Motor neuron (in vitro differentiated cells): ENCODE results near the gene IRF2. TPM values are rescaled to one million over a fixed set of nuclear protein-coding genes. Genes with fewer than 3 reads are reported as not detected.
"Not testable (repeated sequence)": the region's sequence is repeated elsewhere in the genome, so short reads cannot be mapped to it uniquely, and the experiment has no call there.

Experiments
- ATAC-seq, 8 experiments: fragments of 200-7000 bp; cut with Tn5 transposase; replicated peaks in 6 of 8; 2 replicates each; pipeline ENCODE4 v1.8.0; 2021; ENCODE audit warnings: mild to moderate bottlenecking in 8 of 8, moderate library complexity in 8 of 8
- H3K27ac ChIP-seq, 2 donors: fragments of 250-450 bp; sonication (Bioruptor Pico); 2 replicates each; pipeline ENCODE4 v1.9.0; 2021; ENCODE audit warnings: antibody characterized with exemption in 2 of 2, mild to moderate bottlenecking in 2 of 2, moderate library complexity in 1 of 2
- H3K4me1 ChIP-seq, 2 donors: fragments of 250-450 bp; sonication (Bioruptor Pico); replicated peaks in 1 of 2; 2 replicates each; pipeline ENCODE4 v1.6.1; 2021; ENCODE audit warnings: antibody characterized with exemption in 2 of 2, mild to moderate bottlenecking in 2 of 2, moderate library complexity in 1 of 2
- H3K4me3 ChIP-seq, 5 donors: fragments of 250-450 bp; sonication (Bioruptor Pico); 2 replicates each; pipeline ENCODE4 v1.9.0; 2021; ENCODE audit warnings: antibody characterized with exemption in 5 of 5, mild to moderate bottlenecking in 5 of 5, moderate library complexity in 4 of 5
- WGBS, 10 experiments: fragments of 450-650 bp; shearing (Covaris generic); methylation state at CpG; one replicate each; pipeline ENCODE4 v1.0.0; 2022; 5-methylcytosine and 5-hydroxymethylcytosine counted together
- in situ Hi-C, 9 experiments: fragments of 400-800 bp; cut with MboI; loops; one replicate each; pipeline ENCODE4 v1.15.0; 2021; ENCODE audit warnings: low sequenced_read_pairs in 9 of 9, low pct_unique_long_range_greater_than_20kb in 2 of 9; ENCODE audit not compliant: unreplicated experiment in 9 of 9
- total RNA-seq, 8 experiments: library from RNA; unstranded; fragments of 300-600 nt; gene quantifications; 2 replicates each; pipeline versions ENCODE4 v1.2.3 to v1.2.4, GENCODE V29; 2022

IRF2 gene
- total RNA-seq, 8 experiments from 2014 or later: 6.3 to 36.7 (median 15.3) TPM

DNA sequence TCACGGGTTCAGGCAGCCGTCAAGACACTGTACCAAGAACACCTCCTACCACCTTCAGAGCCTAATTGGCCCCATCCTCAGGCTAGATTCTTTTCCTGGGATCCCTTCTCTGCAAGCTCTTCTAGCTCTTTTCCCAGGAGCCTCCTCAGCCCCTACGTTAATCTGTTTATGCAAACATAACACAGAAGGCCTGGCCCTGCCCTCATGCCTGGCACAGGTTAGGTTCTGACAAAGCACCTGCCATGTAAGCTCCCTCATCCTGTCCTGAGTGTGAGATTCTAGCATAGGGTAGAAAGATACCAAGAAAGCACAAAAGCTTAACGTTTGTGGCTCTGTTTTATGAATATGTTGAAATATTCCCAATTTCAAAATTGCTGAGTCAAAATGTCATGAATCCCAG lies 93.6 kb downstream of the IRF2 start:
- no peak for ATAC-seq
- in situ Hi-C loops: no loop called here
- H3K4me1 ChIP-seq: peaks cover 6 to 35% of the 10 kb centered on the region in 2 donors
- H3K27ac ChIP-seq: no peak overlapping the region
- WGBS, 10 experiments: 0 to 77% (median 39%) methylated on average over 1 to 4 of the region's 4 CpGs; no CpG with 5 or more reads in 2 of the 10 experiments
- no peak overlapping the region for H3K4me3 ChIP-seq

DNA sequence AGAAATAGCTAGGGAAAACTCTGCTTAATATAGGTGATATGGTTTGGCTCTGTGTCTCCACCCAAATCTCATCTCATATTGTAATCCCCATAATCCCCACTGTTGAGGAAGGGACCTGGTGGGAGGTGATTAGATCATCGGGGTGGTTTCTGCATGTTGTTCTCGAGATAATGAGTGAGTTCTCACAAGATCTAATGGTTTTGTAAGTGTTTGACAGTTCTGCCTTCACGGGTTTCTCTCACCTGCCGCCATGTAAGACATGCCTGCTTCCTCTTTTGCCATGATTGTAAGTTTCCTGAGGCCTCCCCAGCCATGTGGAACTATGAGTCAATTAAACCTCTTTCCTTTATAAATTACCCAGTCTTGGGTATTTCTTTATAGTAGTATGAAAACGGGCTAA lies 94.1 kb downstream of the IRF2 start:
- ATAC-seq, H3K4me3 ChIP-seq, H3K27ac ChIP-seq, in situ Hi-C loops: not testable (repeated sequence)
- peaks cover 6 to 30% of the 10 kb centered on the region in 2 donors for H3K4me1 ChIP-seq
- 86 to 100% (median 93%) methylated on average over 1 to 4 of the region's 5 CpGs; no CpG with 5 or more reads in 3 of the 10 experiments for WGBS, 10 experiments

DNA sequence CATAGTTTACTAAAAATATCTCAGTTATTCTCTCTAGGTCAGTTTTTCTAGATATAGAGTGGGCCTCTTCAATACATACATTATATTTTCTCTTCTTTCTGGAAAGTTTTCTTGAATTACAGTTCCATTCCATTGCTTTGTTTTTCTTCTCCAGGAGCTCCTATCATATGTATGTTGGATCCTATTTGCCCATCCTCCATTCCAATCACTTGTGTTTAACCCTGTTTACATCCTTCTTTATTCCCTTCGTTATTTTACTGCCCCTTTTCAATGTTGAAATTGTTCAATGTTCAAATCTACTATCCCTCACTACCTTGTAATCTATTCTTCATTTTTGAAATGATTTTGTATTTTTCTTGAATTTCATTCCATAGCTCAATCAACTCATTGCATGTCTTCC lies 97.4 kb downstream of the IRF2 start:
- Histone ChIP-seq H3K4me1 (peaks cover 0 to under 1% of the 10 kb centered on the region in 2 donors), H3K4me3 (no peak overlapping the region), H3K27ac (no peak overlapping the region)
- ATAC-seq: no peak
- WGBS, 10 experiments: 43 to 100% (median 76%) methylated on average over 1 of the region's 1 CpG; no CpG with 5 or more reads in 1 of the 10 experiments
- in situ Hi-C loops: no loop called here

DNA sequence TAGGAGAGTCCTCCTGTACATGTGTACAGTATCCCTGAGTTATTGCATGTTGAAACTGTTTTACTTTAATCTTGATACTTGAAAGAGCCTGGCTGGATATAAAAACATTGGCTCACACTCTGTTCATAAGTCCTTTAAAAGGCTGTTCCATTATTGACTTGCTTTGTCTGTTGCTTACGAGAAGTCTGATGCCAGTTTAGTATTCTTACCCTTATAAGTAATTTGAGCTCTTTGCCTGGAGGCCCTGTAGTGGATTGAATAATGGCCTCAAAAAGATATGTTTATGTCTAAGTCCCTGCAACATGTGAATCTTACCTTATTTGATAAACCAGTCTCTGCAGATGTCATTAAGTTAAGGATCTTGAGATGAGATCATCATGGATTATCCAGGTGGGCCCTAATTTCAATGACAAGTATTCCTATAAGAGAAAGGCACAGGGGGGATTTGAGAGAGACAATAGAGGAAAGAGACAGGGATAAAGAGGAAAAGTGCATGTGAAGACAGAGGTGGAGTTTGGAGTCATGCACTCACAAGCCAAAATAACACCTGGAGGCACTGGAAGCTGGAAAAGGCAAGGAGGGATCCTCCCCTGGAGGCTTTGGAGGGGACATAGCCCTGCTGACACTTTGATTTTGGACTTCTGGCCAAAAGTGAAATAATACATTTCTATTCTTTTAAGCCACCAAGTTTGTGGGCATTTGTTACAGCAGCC lies 98.1 kb downstream of the IRF2 start:
- WGBS, 10 experiments: 75 to 100% (median 100%) methylated on average over 1 of the region's 1 CpG; no CpG with 5 or more reads in 3 of the 10 experiments
- Histone ChIP-seq H3K4me3 (no peak overlapping the region), H3K4me1 (peaks cover 0 to 1% of the 10 kb centered on the region in 2 donors), H3K27ac (no peak overlapping the region)
- in situ Hi-C loops: no loop called here
- ATAC-seq: peak in 3 of 8 experiments; percentile 52 to 84 (median 78)

DNA sequence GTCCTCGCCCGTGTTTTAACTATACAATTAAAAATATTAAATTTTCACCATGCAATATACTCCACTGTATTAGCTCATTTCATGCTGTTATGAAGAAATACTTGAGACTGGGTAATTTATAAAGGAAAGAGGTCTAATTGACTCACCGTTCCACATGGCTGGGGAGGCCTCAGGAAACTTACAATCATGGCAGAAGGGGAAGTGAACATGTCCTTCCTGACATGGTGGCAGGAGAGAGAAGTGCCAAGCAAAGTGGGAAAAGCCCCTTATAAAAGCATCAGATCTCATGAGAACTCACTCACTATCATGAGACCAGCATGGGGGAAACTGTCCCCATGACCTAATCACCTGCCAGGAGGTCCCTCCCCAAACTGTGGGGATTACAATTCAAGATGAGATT lies 98.7 kb downstream of the IRF2 start:
- H3K4me1 ChIP-seq, ATAC-seq, H3K27ac ChIP-seq, in situ Hi-C loops, H3K4me3 ChIP-seq: not testable (repeated sequence)
- 78 to 100% (median 97%) methylated on average over 1 to 3 of the region's 3 CpGs; no CpG with 5 or more reads in 1 of the 10 experiments for WGBS, 10 experiments

DNA sequence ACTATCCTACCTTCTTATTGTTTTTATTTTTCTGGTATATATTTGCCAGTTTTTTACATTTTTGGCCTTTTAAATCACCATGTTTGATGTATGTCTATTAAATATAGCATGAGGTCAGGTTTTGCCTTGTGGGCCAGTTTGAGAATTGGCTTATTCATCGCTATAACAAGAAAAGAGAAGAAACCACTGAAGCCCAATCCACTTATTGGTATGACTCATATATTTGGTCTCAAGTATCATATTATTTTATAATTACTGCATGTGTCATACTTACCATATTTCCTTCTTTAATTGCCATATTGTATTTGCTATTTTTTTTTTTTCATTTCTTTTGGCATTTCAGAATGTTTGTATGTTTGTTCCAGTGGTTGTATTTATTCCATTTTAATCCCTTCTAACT lies 99.3 kb downstream of the IRF2 start:
- H3K4me1 ChIP-seq: peaks cover 0 to 3% of the 10 kb centered on the region in 2 donors
- WGBS, 10 experiments: 59 to 100% (median 100%) methylated on average over 1 of the region's 1 CpG
- in situ Hi-C loops: no loop called here
- H3K4me3 ChIP-seq: no peak overlapping the region
- no peak for ATAC-seq
- H3K27ac ChIP-seq: no peak overlapping the region

DNA sequence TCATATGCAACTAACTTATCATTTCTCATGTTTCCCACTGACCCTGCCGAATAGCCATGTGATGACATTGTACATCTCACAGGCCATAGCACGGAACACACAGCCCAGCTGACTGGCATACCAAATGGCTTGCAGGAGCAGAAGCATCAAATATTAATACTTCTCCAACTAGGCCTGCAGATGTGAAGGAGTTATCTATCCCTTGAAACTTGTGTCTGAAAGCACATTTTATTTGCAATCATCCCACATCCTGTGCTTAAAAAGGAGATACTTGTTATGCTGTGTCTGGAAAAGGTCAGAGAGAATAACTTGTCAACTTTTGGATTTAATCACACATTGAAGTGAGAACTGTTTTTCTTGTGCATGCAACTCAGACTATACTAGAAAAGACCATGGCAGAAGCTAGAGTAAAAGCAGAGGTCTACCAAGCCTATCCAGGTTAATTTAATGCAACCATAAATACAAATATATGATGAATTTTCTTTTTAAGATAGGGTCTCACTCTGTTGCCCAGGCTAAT lies 100.4 kb downstream of the IRF2 start:
- 64 to 100% (median 94%) methylated on average over 1 to 2 of the region's 2 CpGs; no CpG with 5 or more reads in 2 of the 10 experiments for WGBS, 10 experiments
- ATAC-seq: no peak
- Histone ChIP-seq H3K4me3 (no peak overlapping the region), H3K27ac (no peak overlapping the region), H3K4me1 (peaks cover 0 to 3% of the 10 kb centered on the region in 2 donors)
- in situ Hi-C loops: no loop called here

DNA sequence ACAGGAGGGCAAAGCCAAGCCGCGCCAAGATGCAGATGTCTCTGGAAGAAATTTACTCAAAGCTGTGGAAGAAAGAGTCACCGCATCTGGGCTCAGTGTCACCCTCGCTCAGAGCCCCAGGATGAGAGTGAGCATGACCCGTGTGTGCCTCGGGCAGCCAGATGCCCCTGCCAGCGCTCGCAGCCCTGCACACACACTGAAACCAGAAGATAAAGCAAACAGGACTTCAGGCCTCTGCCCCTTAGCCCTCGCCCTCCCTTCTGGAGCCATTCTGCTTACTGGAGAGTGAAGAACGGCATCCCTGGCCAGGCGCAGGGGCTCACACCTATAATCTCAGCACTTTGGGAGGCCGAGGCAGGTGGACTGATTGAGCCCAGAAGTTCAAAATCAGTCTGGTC lies 103.0 kb downstream of the IRF2 start:
- H3K4me1 ChIP-seq: peaks cover 0 to 3% of the 10 kb centered on the region in 2 donors
- peak in 1 of 8 experiments; percentile 18 for ATAC-seq
- no peak overlapping the region for H3K27ac ChIP-seq
- H3K4me3 ChIP-seq: no peak overlapping the region
- in situ Hi-C loops: no loop called here
- WGBS, 10 experiments: 87 to 100% (median 92%) methylated on average over 1 to 10 of the region's 12 CpGs; no CpG with 5 or more reads in 3 of the 10 experiments

DNA sequence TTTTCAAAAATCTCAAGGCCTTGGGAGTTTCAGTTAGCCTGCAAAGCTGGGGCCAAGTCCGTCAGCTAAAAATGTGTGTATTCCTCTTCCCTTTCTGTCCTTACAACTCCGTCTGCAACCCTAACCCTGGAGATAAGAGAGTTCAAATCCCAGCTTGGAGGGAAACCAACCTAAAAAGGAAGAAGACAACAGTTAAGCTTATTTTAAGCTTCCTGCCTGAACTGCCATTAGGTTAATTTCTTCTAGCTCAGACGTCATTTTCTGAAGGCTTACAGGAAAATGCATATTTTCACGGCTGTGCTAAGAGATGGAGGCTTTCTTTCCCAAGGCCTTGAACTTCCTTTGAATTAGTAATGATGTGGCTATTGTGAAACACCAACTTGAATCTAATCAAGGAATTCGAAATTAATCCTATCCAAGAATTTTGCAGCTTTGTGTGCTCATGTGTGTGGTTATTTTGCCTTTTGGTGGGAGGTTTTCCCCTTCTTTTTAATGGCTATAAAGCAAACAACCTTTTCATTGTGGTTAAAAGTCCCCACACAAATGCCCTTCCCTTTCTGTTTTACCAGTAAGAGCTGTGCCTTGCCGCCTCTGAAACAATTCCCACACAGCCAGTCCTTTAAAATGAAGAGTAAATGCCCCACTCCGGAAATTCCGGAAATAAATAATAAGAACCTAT lies 103.5 kb downstream of the IRF2 start:
- H3K4me1 ChIP-seq: peaks cover 0 to 3% of the 10 kb centered on the region in 2 donors
- peak in 2 of 8 experiments; percentile 29 to 86 for ATAC-seq
- 49 to 100% (median 70%) methylated on average over 1 to 7 of the region's 8 CpGs for WGBS, 10 experiments
- no peak overlapping the region for H3K27ac ChIP-seq
- no peak overlapping the region for H3K4me3 ChIP-seq
- in situ Hi-C loops: no loop called here

DNA sequence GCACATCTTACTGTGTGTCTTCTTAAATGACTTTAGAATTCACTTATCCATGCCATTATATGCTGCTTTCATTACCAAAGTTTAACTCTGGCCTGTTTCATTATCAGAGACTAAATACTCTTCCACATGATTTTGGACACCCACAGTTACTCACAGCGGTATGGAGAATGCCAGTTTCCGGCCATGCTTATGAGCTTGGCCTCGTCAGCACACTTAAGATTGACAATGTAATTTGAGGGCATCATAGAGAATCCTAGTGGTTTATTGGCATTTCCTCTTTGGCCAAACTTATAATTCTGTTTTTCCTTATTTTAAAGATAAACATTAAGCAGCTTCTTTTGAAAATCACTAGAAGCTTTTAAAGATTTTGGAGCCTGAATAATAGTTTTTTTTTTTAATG lies 104.5 kb downstream of the IRF2 start:
- no peak for ATAC-seq
- Histone ChIP-seq H3K4me3 (no peak overlapping the region), H3K27ac (no peak overlapping the region), H3K4me1 (peaks cover 0 to 3% of the 10 kb centered on the region in 2 donors)
- WGBS, 10 experiments: 80 to 100% (median 100%) methylated on average over 1 to 3 of the region's 3 CpGs; no CpG with 5 or more reads in 2 of the 10 experiments
- in situ Hi-C loops: no loop called here

DNA sequence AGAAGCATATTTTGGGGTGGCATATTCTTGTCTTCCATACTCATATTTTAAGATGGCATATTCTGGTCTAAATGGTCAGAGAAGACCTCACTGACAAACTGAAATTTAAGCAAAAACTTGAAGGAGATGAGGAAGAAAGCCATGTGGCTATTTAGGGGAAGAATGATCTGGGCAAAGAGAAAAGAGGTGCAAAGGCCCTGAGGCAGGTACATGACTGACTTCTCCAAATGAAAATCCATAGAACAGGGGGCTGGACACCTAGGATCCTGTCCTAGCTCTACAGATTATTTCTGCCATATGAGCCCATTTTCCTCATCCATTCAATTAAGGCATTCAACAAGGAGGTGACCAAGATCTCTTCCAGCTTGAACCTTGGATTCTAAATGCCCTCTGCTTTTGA lies 105.6 kb downstream of the IRF2 start:
- H3K4me3 ChIP-seq: no peak overlapping the region
- H3K4me1 ChIP-seq: peaks cover 0 to 3% of the 10 kb centered on the region in 2 donors
- H3K27ac ChIP-seq: no peak overlapping the region
- in situ Hi-C loops: no loop called here
- ATAC-seq: no peak

DNA sequence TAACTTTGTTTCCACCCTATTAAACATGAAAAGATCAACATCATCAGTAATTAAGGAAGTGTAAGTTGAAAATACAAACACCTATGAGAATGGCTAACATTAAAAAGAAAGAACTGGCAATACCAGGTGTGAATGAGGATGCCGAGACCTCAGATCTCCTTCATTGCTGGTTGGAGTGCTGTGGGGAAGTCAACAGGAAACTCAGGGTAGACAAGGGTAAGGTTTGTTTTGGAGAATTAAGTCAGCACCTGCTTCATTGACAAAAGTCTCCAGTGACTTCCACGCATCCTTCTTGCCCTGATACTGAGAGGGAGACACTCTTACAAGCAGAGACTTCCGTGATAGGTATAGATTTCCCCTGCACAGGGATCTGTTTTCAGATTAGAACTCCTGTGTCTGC lies 106.1 kb downstream of the IRF2 start:
- in situ Hi-C loops: no loop called here
- H3K27ac ChIP-seq: no peak overlapping the region
- peaks cover 0 to 3% of the 10 kb centered on the region in 2 donors for H3K4me1 ChIP-seq
- WGBS, 10 experiments: 74 to 100% (median 100%) methylated on average over 1 to 3 of the region's 3 CpGs; no CpG with 5 or more reads in 2 of the 10 experiments
- ATAC-seq: no peak
- H3K4me3 ChIP-seq: no peak overlapping the region

DNA sequence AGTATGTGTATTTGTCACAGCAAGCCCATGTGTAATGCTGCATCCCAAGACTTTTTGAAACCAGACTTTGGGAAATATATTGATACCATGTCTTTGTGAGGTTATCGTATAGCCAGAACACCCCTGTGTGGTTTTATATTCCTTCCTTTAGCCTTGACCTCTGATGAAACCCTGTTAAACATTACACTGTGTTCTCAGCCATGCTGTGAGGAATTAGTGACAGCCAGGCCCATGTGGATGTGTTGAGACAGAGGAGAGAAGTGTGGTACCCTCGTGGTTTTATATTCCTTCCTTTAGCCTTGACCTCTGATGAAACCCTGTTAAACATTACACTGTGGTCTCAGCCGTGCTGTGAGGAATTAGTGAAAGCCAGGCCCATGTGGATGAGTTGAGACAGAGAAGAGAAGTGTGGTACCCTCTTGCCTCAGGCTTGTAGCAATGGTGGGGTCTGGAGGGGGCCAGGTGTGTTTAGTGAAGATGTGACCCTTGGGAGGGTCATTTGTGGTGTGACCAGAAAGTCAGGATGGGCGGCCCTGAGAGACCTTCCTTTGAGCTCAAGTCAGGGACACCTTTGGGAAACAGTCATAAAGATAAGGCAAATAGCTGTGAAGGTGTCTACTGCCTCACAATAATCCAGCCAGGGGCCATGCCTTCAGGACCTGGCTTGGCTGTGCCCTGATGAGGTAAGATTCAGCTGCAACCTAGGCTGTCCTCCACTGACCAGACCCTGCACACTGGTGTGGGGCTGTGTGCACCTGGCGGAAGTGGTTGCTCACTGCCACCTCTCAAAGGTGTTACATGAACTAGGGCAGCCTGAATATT lies 110.0 kb downstream of the IRF2 start:
- WGBS, 10 experiments: 49 to 100% (median 63%) methylated on average over 1 to 3 of the region's 5 CpGs; no CpG with 5 or more reads in 6 of the 10 experiments
- no peak overlapping the region for H3K4me3 ChIP-seq
- in situ Hi-C loops: no loop called here
- no peaks in the 10 kb centered on the region for H3K4me1 ChIP-seq
- H3K27ac ChIP-seq: no peak overlapping the region
- ATAC-seq: no peak
